Parathyroid adenoma (tissue), 2 donors: ENCODE results near the gene DSCAM.

ENCODE experiments used
- H2AFZ ChIP-seq: fragments of 300-600 bp; sonication (generic); one replicate; pipeline ENCODE4 v1.7.0; 2017; ENCODE audit warnings: antibody characterized with exemption, mild to moderate bottlenecking
- H3K27ac ChIP-seq: fragments of 300-600 bp; sonication (generic); one replicate; pipeline ENCODE4 v1.7.0; 2017
- H3K27me3 ChIP-seq: fragments of 300-600 bp; sonication (generic); one replicate; pipeline ENCODE4 v1.7.0; 2017; ENCODE audit warnings: low read length; ENCODE audit not compliant: control insufficient read depth, insufficient read depth
- H3K36me3 ChIP-seq: fragments of 300-600 bp; sonication (generic); one replicate; pipeline ENCODE4 v1.7.0; 2017; ENCODE audit warnings: low read length; ENCODE audit not compliant: control insufficient read depth, insufficient read depth
- H3K4me1 ChIP-seq: fragments of 300-600 bp; sonication (generic); one replicate; pipeline ENCODE4 v1.7.0; 2017; ENCODE audit warnings: control low read depth
- H3K4me2 ChIP-seq: fragments of 300-600 bp; sonication (generic); one replicate; pipeline ENCODE4 v1.7.0; 2017; ENCODE audit warnings: low read length
- H3K4me3 ChIP-seq: fragments of 300-600 bp; sonication (generic); one replicate; pipeline ENCODE4 v1.7.0; 2017; ENCODE audit warnings: low read depth, low read length
- H3K79me2 ChIP-seq: fragments of 300-600 bp; sonication (generic); one replicate; pipeline ENCODE4 v1.7.0; 2017; ENCODE audit warnings: control low read depth
- H3K9ac ChIP-seq: fragments of 300-600 bp; sonication (generic); one replicate; pipeline ENCODE4 v1.7.0; 2017; ENCODE audit warnings: mild to moderate bottlenecking
- H3K9me3 ChIP-seq: fragments of 300-600 bp; sonication (generic); one replicate; pipeline ENCODE4 v1.7.0; 2017; ENCODE audit warnings: low read length; ENCODE audit not compliant: control insufficient read depth
- CTCF ChIP-seq: fragments of 300-600 bp; sonication (generic); IDR thresholded peaks from one replicate; pipeline ENCODE4 v1.7.0; 2017; ENCODE audit warnings: antibody characterized with exemption, mild to moderate bottlenecking
- donor health status: primary hyperparathyroidism.

Gene DSCAM

GRCh38 chr21:40717028-40717427, 129.9 kb downstream of the DSCAM start:
- H3K36me3 ChIP-seq = no peaks in the 10 kb centered on the region
- H3K4me3 ChIP-seq = no peak overlapping the region
- no peak overlapping the region for H3K27ac ChIP-seq
- no peaks in the 10 kb centered on the region for H3K79me2 ChIP-seq
- H3K9ac ChIP-seq = no peak overlapping the region
- H3K4me2 ChIP-seq = no peak overlapping the region
- H2AFZ ChIP-seq = no peak overlapping the region
- no peaks in the 10 kb centered on the region for H3K27me3 ChIP-seq
- no peaks in the 10 kb centered on the region for H3K4me1 ChIP-seq
- no peak for TF ChIP-seq CTCF
- no peaks in the 10 kb centered on the region for H3K9me3 ChIP-seq

- Histone ChIP-seq H3K4me2 (no peak overlapping the region), H3K4me3 (no peak overlapping the region), H3K36me3 (no peaks in the 10 kb centered on the region), H3K9ac (no peak overlapping the region), H3K27ac (no peak overlapping the region), H3K9me3 (no peaks in the 10 kb centered on the region), H3K4me1 (no peaks in the 10 kb centered on the region), H3K27me3 (no peaks in the 10 kb centered on the region), H3K79me2 (no peaks in the 10 kb centered on the region), H2AFZ (no peak overlapping the region)
- no peak for TF ChIP-seq CTCF
These were observed 132.4 kb downstream of the DSCAM start for GRCh38 chr21:40714536-40714935.

GRCh38 chr21:40707656-40708244, 139.2 kb downstream of the DSCAM start:
- Histone ChIP-seq H3K9ac (no peak overlapping the region), H3K36me3 (no peaks in the 10 kb centered on the region), H3K4me1 (no peaks in the 10 kb centered on the region), H3K79me2 (no peaks in the 10 kb centered on the region), H3K9me3 (no peaks in the 10 kb centered on the region), H3K27ac (no peak overlapping the region), H3K4me3 (no peak overlapping the region), H2AFZ (no peak overlapping the region), H3K27me3 (no peaks in the 10 kb centered on the region), H3K4me2 (no peak overlapping the region)
- TF ChIP-seq CTCF = no peak

- TF ChIP-seq CTCF = no peak
- H3K79me2 ChIP-seq = no peaks in the 10 kb centered on the region
These were observed 139.9 kb downstream of the DSCAM start for GRCh38 chr21:40706806-40707655.

More at GRCh38 chr21:40706806-40707655, 139.9 kb downstream of the DSCAM start:
- H3K9ac ChIP-seq = no peak overlapping the region
- H3K27ac ChIP-seq = no peak overlapping the region
- H3K36me3 ChIP-seq = no peaks in the 10 kb centered on the region
- H3K4me1 ChIP-seq = no peaks in the 10 kb centered on the region
- no peak overlapping the region for H3K4me2 ChIP-seq
- H3K4me3 ChIP-seq = no peak overlapping the region
- H2AFZ ChIP-seq = no peak overlapping the region
- H3K27me3 ChIP-seq = no peaks in the 10 kb centered on the region
- no peaks in the 10 kb centered on the region for H3K9me3 ChIP-seq
